GM12878 (cell line): ENCODE measurements around the gene CIAO2B. TPM values are rescaled to one million over a fixed set of nuclear protein-coding genes. Genes with fewer than 3 reads are reported as not detected.

ENCODE experiments used
- ATAC-seq: fragments of 200-7000 bp; cut with Tn5 transposase; 3 replicates; pipeline ENCODE4 v1.9.1; 2020; ENCODE audit warnings: mild to moderate bottlenecking, moderate library complexity
- BruUV-seq: library from RNA; stranded (reverse); fragments of 400-500 nt; replicated peaks from 2 replicates; lab custom pipeline; 2021; lab: Mats Ljungman, UMichigan
- CTCF ChIA-PET: fragments of 300-600 bp; sonication (Branson Sonifier 250); formaldehyde crosslinking; extraction: SDS; loops from one replicate; lab custom pipeline; 2021; ENCODE audit warnings: inconsistent platforms; lab: Yijun Ruan, JAX
- POLR2A ChIA-PET: fragments of 350-600 bp; formaldehyde crosslinking; extraction: SDS; loops from one replicate; lab custom pipeline; 2021; ENCODE audit warnings: inconsistent platforms; lab: Charles Lee
- RAD21 ChIA-PET: fragments of 300-600 bp; sonication (Branson Sonifier 250); formaldehyde crosslinking; loops from one replicate; lab custom pipeline; 2023; ENCODE audit warnings: antibody characterized with exemption; ENCODE audit not compliant: unreplicated experiment; lab: Charles Lee
- SMC1A ChIA-PET: fragments of 300-600 bp; sonication (Branson Sonifier 250); formaldehyde crosslinking; loops from one replicate; lab custom pipeline; 2023; ENCODE audit not compliant: unreplicated experiment, uncharacterized antibody; lab: Charles Lee
- DNase-seq: peaks from one replicate; pipeline ENCODE4 v3.0.0-alpha.2; 2011; ENCODE audit warnings: low read depth, low spot score
- FAIRE-seq: peaks from 3 replicates; lab custom pipeline; 2011; peaks lifted over from hg19 to GRCh38; lab: Jason Lieb, UNC
- H2AFZ ChIP-seq: 2 replicates; pipeline ENCODE4 v1.6.0; 2011; ENCODE audit warnings: low read depth, low read length, control low read depth; ENCODE audit not compliant: control insufficient read depth
- H3K27ac ChIP-seq: 2 replicates; pipeline ENCODE4 v1.5.1; 2011; ENCODE audit warnings: control low read depth; ENCODE audit not compliant: control insufficient read depth, insufficient read depth
- H3K27me3 ChIP-seq, 2 experiments: replicated peaks in 1 of 2; 2 replicates each; pipeline versions ENCODE4 v1.6.0 to v1.6.1; 2011; ENCODE audit warnings: low read length in 1 of 2; ENCODE audit not compliant: control insufficient read depth in 2 of 2, insufficient read depth in 2 of 2
- H3K36me3 ChIP-seq, 2 experiments: 2 replicates each; pipeline ENCODE4 v1.5.1; 2011; ENCODE audit warnings: low read length in 1 of 2; ENCODE audit not compliant: control insufficient read depth in 2 of 2, insufficient read depth in 2 of 2
- H3K4me1 ChIP-seq: 2 replicates; pipeline ENCODE4 v1.6.1; 2011; ENCODE audit warnings: mild to moderate bottlenecking, low read length, moderate library complexity, mixed read lengths; ENCODE audit not compliant: control insufficient read depth, insufficient read depth
- H3K4me2 ChIP-seq: 2 replicates; pipeline ENCODE4 v1.6.0; 2011; ENCODE audit warnings: control low read depth; ENCODE audit not compliant: control insufficient read depth, insufficient read depth
- H3K4me3 ChIP-seq: fragments of 200-600 bp; sonication (generic); 2 replicates; pipeline ENCODE4 v1.5.1; 2016
- H3K79me2 ChIP-seq: 2 replicates; pipeline ENCODE4 v1.6.0; 2011; ENCODE audit warnings: low read length; ENCODE audit not compliant: control insufficient read depth, insufficient read depth
- H3K9ac ChIP-seq: 2 replicates; pipeline ENCODE4 v1.8.0; 2011; ENCODE audit warnings: low read length, control low read depth, mixed read lengths; ENCODE audit not compliant: control insufficient read depth, insufficient read depth
- H3K9me3 ChIP-seq: replicated peaks from 3 replicates; pipeline ENCODE4 v1.5.1; 2011; ENCODE audit warnings: mild to moderate bottlenecking, low read length; ENCODE audit not compliant: control insufficient read depth, insufficient read depth
- H4K20me1 ChIP-seq: 2 replicates; pipeline ENCODE4 v1.6.0; 2011; ENCODE audit not compliant: control insufficient read depth, insufficient read depth
- IKZF1 ChIP-seq: fragments of 450-650 bp; conservative IDR thresholded peaks from 2 replicates; pipeline ENCODE4 v1.6.1; 2017; ENCODE audit warnings: antibody characterized with exemption, mild to moderate bottlenecking
- POLR2A ChIP-seq: IDR thresholded peaks from 2 replicates; pipeline ENCODE4 v1.6.1; 2011; ENCODE audit warnings: low read depth, mild to moderate bottlenecking, low read length
- RUNX3 ChIP-seq: IDR thresholded peaks from 2 replicates; pipeline ENCODE4 v1.6.1; 2012; ENCODE audit warnings: low read length, inconsistent platforms
- SUPT20H ChIP-seq: IDR thresholded peaks from 2 replicates; pipeline ENCODE4 v1.6.1; 2011; ENCODE audit warnings: low read depth, mild to moderate bottlenecking, low read length, moderate library complexity, borderline replicate concordance; ENCODE audit not compliant: control insufficient read depth
- TCF12 ChIP-seq: IDR thresholded peaks from 2 replicates; pipeline ENCODE4 v1.6.1; 2011; ENCODE audit warnings: low read depth, mild to moderate bottlenecking, low read length
- WGBS: methylation state at CpG from one replicate; pipeline ENCODE4 v1.1.6; 2016; ENCODE audit warnings: low lambda C conversion rate; ENCODE audit not compliant: insufficient replicate concordance, insufficient coverage; ENCODE audit errors: missing lambda C conversion rate; 5-methylcytosine and 5-hydroxymethylcytosine counted together
- in situ Hi-C: fragments of 300-500 bp; cut with MboI; formaldehyde crosslinking; loops from 9 replicates; pipeline ENCODE4 v1.14.3; 2018; ENCODE audit warnings: mixed read lengths
- intact Hi-C: fragments of 100-400 bp; cut with micrococcal nuclease; formaldehyde crosslinking; loops from one replicate; pipeline ENCODE4 v1.14.2; 2022; ENCODE audit not compliant: unreplicated experiment
- polyA plus RNA-seq, 11 experiments: library from polyadenylated mRNA; depleted of rRNA in 4 of 11; unstranded in 6 of 11; stranded (reverse) in 5 of 11; fragments of >200 nt; fragmentation: Nextera tagmentation in 4 of 11; fragmentation: Illumina TruSeq in 1 of 11; extraction: Ambion mirVana in 4 of 11; extraction: Trizol in 1 of 11; gene quantifications; 1 replicate in 1 of 11; 2 replicates in 10 of 11; pipeline versions ENCODE4 v1.2.1 to v1.2.3, GENCODE V29; 2011 to 2016; ENCODE audit warnings: inconsistent platforms in 2 of 11, missing spikeins in 2 of 11, low read depth in 1 of 11
- total RNA-seq, 4 experiments: library from RNA; depleted of rRNA in 3 of 4; stranded (reverse); fragments of >200 nt in 3 of 4; fragmentation: Illumina TruSeq in 1 of 4; extraction: Trizol in 1 of 4; gene quantifications; 2 replicates each; pipeline versions ENCODE4 v1.2.1 to v1.2.3, GENCODE V29; 2013 to 2021
- TF ChIP-seq, protein P1 (sequence below): fragments of 450-650 bp; IDR thresholded peaks from 2 replicates; pipeline ENCODE4 v1.6.1; 2016; ENCODE audit warnings: mild to moderate bottlenecking, moderate library complexity, borderline replicate concordance
- TF ChIP-seq, protein P2 (sequence below), 3 experiments: IDR thresholded peaks in 2 of 3; conservative IDR thresholded peaks in 1 of 3; 2 replicates each; pipeline ENCODE4 v1.5.1; 2011; ENCODE audit warnings: low read depth in 3 of 3, low read length in 3 of 3, mild to moderate bottlenecking in 3 of 3, control low read depth in 2 of 3, moderate library complexity in 2 of 3, inconsistent platforms in 1 of 3, mixed read lengths in 1 of 3; ENCODE audit not compliant: control insufficient read depth in 2 of 3, insufficient read depth in 1 of 3; ENCODE audit errors: extremely low read depth in 1 of 3

Gene CIAO2B
- total and polyA plus RNA-seq, 10 of the 15 experiments (the other 5 are each of a cell fraction or from before 2014, with no cell fraction given) = 76.4 to 241 (median 138) TPM

DNA sequence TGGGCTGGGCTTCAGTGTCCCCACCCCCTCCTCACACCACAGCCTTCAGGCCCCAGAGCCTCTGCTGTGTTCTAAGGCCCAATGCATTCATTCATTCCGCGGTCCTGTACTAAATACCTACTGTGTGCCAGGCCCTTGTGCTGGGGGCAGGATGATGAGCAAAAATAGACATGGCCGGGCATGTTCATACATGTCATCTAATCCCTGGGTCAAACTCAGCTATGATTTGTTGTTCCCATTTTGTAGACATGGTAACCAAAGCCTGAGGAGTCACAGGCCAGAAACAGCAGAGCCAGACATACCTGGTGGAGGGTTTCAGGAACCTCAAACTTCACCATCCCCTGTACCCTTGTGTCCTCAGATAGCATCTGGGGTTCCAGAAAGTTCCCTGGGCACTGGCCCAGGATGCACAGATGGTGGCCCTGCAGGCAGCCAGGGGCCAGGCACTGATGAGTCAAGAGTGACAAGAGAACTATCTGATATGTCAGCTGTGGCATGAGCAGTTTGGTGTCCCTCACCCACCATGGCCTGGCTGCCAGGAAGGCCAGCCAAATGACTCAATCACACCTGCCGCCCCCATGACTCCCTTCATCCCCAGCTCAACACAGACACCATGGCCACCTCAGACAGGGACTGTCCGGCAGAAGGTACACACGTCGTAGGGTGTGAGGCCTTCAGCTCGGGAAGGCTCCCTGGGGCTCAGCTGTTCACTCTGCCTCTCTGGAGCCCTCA, 6.1 kb downstream of the CIAO2B start:
- Histone ChIP-seq H3K79me2 (peaks cover 4% of the 10 kb centered on the region), H3K36me3 (no peaks in the 10 kb centered on the region), H4K20me1 (no peaks in the 10 kb centered on the region), H3K4me2 (no peak overlapping the region), H3K9me3 (no peaks in the 10 kb centered on the region), H3K27me3 (no peaks in the 10 kb centered on the region; a peak in 2 of 4 replicates), H3K9ac (no peak overlapping the region), H3K4me3 (no peak overlapping the region), H3K4me1 (peaks cover 29% of the 10 kb centered on the region), H2AFZ (no peak overlapping the region), H3K27ac (no peak overlapping the region; the same call in 1 of the 2 replicates)
- in situ Hi-C loops = no loop called here
- ChIA-PET SMC1A (interaction anchor here (0.6 to 1.9 kb wide), 7 partner anchors 11 to 110 kb away, joined by 3 to 9 read pairs (median 4); no protein-coding TSS in a partner anchor), CTCF (interaction anchor here (0.9 to 6.7 kb wide), 12 partner anchors 16 to 97 kb away, joined by 3 to 77 read pairs (median 4); partner anchors contain the start of genes NAE1 and PDP2), RAD21 (interaction anchor here (0.5 to 1.6 kb wide), 8 partner anchors 9 to 318 kb away, joined by 3 to 7 read pairs (median 4); partner anchors contain the start of genes CDH16 and NAE1), POLR2A (interaction anchor here (0.5 to 0.6 kb wide), 2 partner anchors 9 to 93 kb away, joined by 3 read pairs; no protein-coding TSS in a partner anchor)
- DNase-seq (no peak), FAIRE-seq (no peak), ATAC-seq (no peak; the same call in 1 of the 3 replicates)
- TF ChIP-seq POLR2A (peak; percentile 44), TCF12 (no peak)
- intact Hi-C loops = loop anchor here (1.0 to 5.0 kb wide), 2 partner anchors 33 to 176 kb away; partner anchors contain the start of gene DYNC1LI2
- BruUV-seq = no TSS peak
- WGBS = 91% methylated on average over 8 of the region's 8 CpGs

DNA sequence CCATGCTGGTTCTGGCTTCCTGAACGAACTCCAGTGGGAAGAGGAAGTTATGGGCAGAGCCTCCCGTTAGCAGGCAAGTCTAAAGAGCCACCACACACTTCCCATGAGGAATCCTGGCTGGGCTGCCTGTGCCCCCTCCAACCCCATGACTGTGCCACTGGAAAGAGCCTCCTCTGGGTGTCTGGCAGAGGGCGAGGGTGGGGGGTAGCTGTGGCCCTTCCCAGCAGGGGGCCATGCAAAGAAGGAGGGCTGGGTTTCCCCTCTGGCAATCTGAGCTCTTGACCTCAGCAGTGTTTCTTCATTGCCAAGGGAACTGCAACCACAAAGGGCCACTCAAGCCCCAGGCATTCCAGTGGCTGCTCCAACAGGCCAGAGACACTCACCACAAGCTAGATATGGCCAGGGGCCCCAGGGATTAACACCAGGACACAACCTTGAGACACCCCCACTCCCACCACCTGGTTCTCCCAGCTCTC, 7.2 kb downstream of the CIAO2B start:
- intact Hi-C loops = loop anchor here (5.0 kb wide), 1 partner anchor 175 kb away; the partner anchor contains the start of gene DYNC1LI2
- CTCF ChIA-PET = interaction anchor here (1.0 to 6.7 kb wide), 8 partner anchors 10 to 318 kb away, joined by 3 to 77 read pairs (median 5); partner anchors contain the start of gene NAE1
- H3K79me2 ChIP-seq = no peaks in the 10 kb centered on the region
- peak; percentile 54 for ATAC-seq
- POLR2A ChIA-PET = interaction anchor here (1.1 kb wide), 1 partner anchor 9 kb away, joined by 3 read pairs; no protein-coding TSS in a partner anchor
- no peak overlapping the region for H2AFZ ChIP-seq
- no peak overlapping the region for H3K4me3 ChIP-seq
- FAIRE-seq = no peak
- H3K9ac ChIP-seq = no peak overlapping the region
- SMC1A ChIA-PET = interaction anchor here (1.1 kb wide), 1 partner anchor 32 kb away, joined by 3 read pairs; no protein-coding TSS in a partner anchor
- BruUV-seq = no TSS peak
- peak overlapping the region; percentile 24; the same call in 1 of the 2 replicates for H3K27ac ChIP-seq
- H3K9me3 ChIP-seq = no peaks in the 10 kb centered on the region
- H3K27me3 ChIP-seq = no peaks in the 10 kb centered on the region; a peak in 2 of 4 replicates
- 26% methylated on average over 3 of the region's 3 CpGs for WGBS
- H3K36me3 ChIP-seq = no peaks in the 10 kb centered on the region
- in situ Hi-C loops = no loop called here
- H3K4me1 ChIP-seq = peaks cover 29% of the 10 kb centered on the region
- DNase-seq = no peak
- 0 out of 2 replicates have a peak overlapping the region, but pooled peaks have one; percentile 9 for H3K4me2 ChIP-seq
- RAD21 ChIA-PET = interaction anchor here (0.5 to 1.6 kb wide), 3 partner anchors 32 to 319 kb away, joined by 3 to 4 read pairs (median 3); partner anchors contain the start of gene PDP2
- no peaks in the 10 kb centered on the region for H4K20me1 ChIP-seq
- peak; percentile 63 for TF ChIP-seq IKZF1
- TF ChIP-seq SUPT20H = no peak
- TF ChIP-seq, protein P1, sequence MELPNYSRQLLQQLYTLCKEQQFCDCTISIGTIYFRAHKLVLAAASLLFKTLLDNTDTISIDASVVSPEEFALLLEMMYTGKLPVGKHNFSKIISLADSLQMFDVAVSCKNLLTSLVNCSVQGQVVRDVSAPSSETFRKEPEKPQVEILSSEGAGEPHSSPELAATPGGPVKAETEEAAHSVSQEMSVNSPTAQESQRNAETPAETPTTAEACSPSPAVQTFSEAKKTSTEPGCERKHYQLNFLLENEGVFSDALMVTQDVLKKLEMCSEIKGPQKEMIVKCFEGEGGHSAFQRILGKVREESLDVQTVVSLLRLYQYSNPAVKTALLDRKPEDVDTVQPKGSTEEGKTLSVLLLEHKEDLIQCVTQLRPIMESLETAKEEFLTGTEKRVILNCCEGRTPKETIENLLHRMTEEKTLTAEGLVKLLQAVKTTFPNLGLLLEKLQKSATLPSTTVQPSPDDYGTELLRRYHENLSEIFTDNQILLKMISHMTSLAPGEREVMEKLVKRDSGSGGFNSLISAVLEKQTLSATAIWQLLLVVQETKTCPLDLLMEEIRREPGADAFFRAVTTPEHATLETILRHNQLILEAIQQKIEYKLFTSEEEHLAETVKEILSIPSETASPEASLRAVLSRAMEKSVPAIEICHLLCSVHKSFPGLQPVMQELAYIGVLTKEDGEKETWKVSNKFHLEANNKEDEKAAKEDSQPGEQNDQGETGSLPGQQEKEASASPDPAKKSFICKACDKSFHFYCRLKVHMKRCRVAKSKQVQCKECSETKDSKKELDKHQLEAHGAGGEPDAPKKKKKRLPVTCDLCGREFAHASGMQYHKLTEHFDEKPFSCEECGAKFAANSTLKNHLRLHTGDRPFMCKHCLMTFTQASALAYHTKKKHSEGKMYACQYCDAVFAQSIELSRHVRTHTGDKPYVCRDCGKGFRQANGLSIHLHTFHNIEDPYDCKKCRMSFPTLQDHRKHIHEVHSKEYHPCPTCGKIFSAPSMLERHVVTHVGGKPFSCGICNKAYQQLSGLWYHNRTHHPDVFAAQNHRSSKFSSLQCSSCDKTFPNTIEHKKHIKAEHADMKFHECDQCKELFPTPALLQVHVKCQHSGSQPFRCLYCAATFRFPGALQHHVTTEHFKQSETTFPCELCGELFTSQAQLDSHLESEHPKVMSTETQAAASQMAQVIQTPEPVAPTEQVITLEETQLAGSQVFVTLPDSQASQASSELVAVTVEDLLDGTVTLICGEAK = no peak
- peak; percentile 73 for TF ChIP-seq RUNX3
- TF ChIP-seq, protein P2, sequence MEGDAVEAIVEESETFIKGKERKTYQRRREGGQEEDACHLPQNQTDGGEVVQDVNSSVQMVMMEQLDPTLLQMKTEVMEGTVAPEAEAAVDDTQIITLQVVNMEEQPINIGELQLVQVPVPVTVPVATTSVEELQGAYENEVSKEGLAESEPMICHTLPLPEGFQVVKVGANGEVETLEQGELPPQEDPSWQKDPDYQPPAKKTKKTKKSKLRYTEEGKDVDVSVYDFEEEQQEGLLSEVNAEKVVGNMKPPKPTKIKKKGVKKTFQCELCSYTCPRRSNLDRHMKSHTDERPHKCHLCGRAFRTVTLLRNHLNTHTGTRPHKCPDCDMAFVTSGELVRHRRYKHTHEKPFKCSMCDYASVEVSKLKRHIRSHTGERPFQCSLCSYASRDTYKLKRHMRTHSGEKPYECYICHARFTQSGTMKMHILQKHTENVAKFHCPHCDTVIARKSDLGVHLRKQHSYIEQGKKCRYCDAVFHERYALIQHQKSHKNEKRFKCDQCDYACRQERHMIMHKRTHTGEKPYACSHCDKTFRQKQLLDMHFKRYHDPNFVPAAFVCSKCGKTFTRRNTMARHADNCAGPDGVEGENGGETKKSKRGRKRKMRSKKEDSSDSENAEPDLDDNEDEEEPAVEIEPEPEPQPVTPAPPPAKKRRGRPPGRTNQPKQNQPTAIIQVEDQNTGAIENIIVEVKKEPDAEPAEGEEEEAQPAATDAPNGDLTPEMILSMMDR (IDR thresholded peaks at IDR 0.05 in 2 of 3, conservative IDR thresholded peaks at IDR 0.05 in 1 of 3; ENCODE audit: control insufficient read depth in 2 of 3, extremely low read depth in 1 of 3, insufficient read depth in 1 of 3, low read depth in 3 of 3, low read length in 3 of 3) = 0 out of 6 replicates have a peak, but pooled peaks of 1 of the 3 experiments have one; percentile 1
